HG03521 (cell line): Measurements from ENCODE around the gene YES1.
"Not testable (repeated sequence)": the region's sequence is repeated elsewhere in the genome, so short reads cannot be mapped to it uniquely, and the experiment has no call there.

Experiments used
- ATAC-seq: cut with Tn5 transposase; IDR thresholded peaks from one replicate; pipeline ENCODE4 v1.9.1; 2021; ENCODE audit warnings: mild to moderate bottlenecking, moderate library complexity; ENCODE audit not compliant: unreplicated experiment

Gene YES1

DNA sequence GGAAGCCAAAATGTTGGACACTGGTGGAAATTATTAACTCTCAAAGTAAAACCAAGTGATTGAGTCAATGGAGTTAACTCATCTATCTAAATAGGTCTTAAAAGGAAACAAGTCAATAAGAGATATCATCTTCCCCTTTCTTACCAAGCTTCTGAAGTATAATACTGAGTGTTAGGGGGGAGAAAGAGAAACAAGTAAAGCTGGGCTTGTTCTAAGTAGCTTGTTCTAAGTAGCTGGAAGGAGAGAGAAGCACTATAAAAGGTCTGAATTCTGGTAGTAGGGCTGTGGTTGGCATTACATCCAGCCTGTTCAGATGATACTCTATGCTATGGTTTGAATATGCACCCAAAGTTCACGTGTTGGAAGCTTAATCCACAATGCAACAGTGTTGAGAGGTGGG, 26.8 kb downstream of the YES1 start:
- ATAC-seq: no peak

DNA sequence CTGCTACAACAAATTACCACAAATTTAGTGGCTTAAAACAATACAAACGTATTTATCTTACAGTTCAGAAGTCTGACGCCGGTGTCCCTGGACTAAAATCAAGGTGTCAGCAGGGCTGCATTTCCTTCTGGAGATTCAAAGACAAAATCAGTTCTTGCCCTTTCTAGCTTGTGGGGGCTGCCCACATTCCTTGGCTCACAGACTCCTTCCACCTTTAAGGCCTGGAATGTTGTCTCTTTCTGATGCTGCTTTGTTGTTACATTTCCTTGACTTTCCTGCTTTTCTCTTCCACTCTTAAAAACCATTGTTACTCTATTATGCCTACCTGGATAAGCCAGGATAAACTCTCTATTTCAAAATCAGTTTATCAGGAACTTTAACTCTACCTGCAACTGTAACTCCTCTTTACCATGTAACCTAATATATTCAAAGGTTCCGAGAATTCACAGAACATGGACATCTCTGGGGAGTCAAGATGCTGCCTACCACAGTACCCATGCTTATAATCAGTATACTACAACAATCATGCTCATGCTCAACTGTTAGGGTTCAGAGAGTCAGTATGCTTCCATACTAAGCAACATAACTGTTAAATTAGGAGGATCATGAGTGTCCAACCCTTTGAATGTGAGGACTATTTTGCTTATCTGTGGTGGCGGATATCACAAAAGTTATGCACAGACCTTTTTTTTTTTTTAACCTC, 27.4 kb downstream of the YES1 start:
- no peak for ATAC-seq

DNA sequence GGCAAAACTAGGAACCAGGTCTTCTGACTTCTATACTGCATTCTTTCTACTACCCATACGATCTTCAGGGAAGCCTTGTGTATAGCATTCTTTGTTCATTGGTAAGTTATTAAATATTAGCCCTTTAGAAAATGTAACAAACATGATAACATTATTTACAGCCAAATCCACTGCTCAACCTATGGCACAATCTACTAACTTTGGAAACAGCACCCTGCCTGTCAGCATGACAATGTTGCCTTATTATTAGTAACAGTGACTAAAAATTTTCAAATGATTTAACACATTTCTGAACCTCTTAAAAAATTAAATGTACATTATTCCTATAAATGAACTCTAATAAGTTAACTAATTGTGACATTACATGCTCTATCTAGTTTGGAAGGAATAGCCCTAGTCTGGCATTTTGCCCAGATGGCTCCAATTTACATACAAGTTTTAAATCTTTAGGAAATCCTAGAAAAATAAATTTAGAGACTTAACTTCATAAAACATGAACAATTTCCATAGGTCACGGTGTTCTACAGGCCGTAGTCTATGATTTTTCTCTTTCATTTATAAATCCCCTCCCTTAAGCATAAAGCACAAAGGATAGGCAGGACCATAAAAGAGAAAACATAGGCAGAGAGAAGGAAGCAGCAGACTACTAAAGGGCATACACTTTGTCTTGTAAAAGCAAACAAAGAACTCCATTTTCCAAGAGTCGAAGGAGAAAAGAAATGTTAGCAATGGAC, 33.7 kb downstream of the YES1 start:
- no peak for ATAC-seq

DNA sequence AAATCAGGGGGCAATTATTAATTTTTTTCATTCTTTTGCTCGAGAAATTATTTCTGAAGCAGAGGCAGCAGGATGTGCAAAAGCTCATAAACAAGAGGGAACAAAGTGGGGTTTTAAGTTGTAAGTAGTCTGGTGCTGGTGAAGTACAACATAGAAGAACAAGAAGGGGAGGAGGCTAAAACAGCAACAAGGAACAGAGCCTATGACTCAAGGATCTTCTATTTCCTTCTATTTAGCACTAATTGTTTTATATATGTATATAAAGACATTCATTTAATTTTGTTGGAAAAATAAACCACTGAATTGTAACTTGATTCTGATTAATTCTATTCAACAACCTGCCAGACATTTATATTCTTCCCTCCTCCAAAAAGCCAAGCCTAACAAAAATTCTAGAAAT, 35.0 kb downstream of the YES1 start:
- no peak for ATAC-seq

DNA sequence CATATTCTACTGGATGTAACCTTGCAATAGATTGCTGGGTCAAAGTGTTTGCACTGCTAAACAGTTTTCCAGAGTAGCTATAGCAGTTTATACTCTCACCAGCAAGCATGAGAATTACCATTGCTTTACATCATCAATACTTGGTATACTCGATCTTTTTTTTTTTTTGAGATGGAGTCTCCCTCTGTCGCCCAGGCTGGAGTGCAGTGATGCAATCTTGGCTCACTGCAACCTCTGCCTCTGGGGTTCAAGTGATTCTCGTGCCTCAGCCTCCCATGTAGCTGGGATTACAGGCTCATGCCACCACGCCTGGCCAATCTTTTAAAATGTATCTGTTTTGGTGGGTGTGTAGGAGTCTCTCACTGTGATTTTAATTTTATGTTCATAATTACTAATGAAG, 36.0 kb downstream of the YES1 start:
- ATAC-seq: not testable (repeated sequence)

DNA sequence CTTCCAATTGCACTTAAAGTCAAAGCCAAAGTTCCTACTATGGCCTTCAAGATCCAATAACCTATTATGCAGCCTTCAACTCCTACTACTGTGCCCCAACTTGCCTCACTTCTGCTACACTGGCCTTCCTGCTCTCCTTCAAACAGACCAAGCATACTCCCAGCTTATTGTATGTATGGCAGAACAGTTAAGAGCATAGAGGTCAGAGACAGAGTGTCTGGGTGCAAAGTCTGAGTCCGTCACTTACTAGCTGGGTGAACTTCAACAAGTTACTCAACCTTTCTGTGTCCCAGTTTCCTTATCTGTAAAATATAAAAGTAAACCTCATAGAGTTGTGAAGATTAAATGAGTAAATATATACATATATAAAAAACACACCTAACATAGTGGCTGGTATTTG, 37.2 kb downstream of the YES1 start:
- ATAC-seq: no peak

DNA sequence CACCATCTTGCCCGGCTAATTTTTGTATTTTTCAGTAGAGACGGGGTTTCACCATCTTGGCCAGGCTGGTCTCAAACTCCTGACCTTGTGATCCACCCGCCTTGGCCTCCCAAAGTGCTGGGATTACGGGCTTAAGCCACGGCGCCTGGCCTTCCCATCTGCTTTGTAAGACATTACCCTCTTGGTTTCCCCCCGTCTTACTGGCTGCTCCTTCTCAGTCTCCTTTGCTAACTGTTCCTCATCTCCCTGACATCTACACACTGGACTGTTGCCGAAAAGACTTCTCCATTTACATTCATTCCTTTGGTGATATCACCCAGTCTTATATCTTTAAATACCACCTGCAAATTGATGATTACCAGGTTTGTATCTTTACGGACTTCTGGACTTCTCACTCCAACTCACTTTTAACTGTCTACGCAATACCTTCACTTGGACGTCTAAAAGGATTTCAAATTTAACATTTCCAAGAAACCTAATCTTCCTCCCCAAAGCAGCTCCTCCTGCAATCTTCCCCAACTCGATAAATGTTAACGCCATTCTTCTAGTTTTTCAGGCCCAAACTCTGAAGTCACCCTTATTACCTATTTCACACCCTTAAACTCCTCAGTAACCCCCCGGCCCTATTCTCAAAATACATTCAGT, 37.9 kb downstream of the YES1 start:
- no peak for ATAC-seq

DNA sequence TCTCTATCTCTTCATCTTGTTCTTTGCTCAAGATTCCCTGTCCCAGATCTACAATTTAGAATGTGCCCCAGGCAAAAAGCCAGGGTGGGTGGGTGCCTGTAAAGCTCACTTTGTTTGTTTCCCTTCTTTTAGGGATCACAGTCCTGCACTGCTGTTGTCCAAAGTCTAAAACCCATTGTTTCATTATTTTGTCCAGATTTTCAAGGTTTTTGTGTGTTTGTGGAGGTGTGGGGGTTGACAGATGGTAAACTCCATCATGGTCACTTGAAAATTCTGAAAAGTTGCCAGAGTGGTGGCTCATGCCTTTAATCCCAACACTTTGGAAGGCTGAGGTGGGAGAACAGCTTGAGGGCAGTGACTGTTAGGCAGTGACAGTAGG, 41.5 kb downstream of the YES1 start:
- ATAC-seq: no peak

DNA sequence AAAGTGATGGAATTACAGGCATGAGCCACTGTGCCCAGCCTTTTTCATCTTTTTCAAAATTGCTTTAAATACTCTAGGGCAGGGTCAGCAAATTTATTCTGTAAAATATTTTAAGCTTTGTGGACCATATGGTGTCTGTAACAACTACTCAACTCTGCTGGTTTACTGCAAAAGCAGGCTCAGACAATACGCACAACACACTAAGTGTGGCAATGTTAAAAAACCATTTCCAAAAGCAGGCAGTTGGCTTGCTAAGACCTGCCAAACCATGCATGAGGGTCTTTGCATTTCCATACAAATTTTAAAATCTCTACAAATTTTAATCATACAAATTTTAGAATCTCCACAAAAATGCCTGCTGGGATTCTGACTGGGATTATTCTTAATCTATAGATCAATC, 44.1 kb downstream of the YES1 start:
- no peak for ATAC-seq

DNA sequence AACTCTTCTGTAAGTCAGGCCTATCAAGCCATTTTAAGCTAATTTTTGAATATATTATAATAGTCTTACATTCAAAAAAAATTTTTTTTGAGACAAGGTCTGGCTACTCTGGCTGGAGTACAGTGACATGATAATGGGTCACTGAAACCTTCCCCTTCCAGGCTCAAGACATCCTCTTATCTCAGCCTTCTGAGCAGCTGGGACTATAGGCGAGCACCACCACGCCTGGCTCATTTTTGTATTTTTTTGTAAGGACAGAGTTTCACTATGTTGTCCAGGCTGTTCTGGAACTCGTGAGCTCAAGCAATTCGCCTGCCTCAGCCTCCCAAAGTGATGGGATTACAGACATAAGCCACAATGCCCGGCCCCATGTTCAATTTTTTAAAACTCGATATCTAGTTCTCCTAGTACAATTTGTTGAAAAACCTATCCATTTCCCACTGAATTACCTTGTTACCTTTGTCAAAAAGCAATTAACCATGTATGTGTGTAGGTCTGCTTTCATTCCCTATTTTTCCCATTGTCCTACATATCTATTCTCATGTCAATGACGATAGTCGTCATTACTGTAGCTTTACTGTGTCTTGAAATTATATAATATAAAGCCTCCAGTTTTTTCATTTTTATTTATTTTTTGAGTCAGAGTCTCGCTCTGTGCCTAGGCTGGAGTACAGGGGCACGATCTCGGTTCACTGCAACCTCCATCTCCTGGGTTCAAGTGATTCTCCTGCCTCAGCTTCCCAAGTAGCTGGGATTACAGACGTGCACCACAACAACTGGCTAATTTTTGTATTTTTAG, 44.8 kb downstream of the YES1 start:
- ATAC-seq: no peak

DNA sequence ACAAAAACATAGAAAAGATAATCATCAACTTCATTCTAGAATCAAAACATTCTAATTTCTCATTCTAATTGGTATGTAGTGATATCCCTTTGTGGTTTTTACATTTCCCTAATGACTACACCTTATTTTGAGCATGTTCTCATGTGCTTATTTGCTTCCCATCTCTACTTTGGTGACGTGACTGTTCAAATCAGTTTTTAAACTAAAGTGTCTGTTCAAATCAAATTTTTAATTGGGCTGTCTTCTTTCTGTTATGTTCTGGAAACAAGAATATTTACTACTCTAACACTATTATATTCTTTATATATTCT, 45.5 kb downstream of the YES1 start:
- ATAC-seq: no peak

DNA sequence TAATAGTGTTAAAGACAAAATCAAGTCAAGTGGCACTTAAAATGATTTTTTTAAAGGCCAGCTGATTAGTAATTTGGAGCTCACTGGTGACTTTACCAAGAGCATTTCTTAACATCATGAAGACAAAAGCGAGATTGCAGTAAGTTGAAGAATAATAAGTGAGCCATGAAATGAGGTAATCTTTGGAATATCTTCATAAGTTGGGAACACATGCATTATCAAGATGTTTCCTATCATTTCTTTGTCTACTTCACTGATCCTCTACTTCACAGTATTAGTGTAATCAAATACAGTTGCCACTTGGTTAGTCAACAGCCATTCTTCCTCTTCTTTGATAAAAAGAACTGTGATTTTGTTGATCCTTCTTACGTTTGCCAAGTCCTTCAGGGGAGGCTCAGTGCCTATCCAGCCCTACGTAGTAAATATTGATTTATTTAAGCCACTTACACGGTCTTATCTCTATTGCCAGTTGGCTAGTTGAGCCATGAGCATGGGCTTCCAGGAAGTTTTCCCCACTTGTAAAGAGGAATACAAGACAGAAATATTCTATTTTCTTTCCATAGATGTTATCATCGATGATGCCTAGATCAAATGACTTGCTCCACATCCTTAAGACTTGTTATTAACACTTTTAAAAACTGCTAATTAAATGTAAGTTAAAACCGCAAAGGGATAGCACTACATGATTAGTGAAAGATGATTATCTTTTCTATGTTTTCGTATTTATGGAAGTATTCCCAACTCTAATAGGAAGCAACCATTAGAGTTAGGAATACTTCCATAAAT, 46.1 kb downstream of the YES1 start:
- no peak for ATAC-seq

DNA sequence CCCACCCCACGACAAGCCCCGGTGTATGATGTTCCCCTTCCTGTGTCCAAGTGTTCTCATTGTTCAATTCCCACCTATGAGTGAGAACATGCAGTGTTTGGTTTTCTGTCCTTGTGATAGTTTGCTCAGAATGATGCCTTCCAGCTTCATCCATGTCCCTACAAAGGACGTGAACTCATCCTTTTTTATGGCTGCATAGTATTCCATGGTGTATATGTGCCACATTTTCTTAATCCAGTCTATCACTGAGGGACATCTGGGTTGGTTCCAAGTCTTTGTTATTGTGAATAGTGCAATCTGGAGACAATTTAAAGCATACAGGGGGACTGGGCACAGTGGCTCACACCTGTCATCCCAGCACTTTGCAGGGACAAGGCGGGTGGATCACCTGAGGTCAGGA, 52.2 kb downstream of the YES1 start:
- not testable (repeated sequence) for ATAC-seq

DNA sequence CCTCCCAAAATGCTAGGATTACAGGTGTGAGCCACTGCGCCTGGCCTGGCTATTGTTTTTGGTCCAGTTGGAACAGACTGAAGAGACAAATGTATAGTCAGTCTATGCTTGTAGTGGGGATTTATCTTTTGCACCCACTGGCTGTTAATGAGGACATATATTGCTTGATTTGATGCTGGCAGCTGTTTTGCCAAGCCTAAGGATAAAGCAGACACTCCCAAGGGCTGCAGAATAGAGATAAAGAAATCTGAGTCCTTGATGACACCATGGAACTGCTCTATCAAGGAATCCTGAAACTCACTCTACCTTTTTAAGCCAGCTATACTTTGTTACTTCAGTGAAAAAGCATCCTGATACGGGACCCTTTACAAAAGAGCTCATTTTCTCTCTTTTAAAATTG, 56.5 kb downstream of the YES1 start:
- ATAC-seq: no peak

DNA sequence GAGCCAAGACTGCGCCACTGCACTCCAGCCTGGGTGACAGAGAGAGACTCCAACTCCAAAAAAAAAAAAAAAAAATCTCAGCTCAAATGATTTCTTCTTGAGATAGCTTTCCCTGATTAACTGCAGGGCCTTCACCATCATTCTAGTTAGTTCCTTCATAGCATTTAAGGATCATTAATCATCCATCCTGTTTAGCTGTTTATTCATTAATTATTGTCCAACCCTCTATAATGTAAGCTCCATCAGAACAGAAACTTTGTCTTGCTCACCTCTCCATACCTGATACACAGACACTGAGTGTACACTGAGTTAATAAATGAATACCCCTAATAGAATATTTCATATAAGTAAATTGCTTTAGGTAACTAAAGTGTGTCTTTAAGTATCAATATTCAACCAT, 57.4 kb downstream of the YES1 start:
- no peak for ATAC-seq

DNA sequence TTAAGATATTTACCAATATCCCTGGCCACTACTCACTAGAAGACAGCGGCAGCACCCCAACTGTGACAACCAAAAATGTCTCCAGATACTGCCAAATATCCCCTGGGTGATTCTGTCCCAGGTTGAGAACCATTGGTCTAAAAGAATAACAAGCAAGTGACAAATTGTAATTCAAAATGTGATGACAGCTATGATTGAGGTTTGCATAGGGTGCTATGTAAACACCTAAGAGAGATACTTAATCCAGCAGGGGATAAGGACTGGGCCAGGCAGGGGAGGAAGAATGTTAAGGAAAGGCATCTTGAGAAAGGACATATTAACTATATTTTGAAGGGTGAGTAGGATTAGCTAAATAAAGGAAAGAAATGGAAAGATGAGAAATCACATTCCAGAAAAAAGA, 61.6 kb downstream of the YES1 start:
- ATAC-seq: no peak

DNA sequence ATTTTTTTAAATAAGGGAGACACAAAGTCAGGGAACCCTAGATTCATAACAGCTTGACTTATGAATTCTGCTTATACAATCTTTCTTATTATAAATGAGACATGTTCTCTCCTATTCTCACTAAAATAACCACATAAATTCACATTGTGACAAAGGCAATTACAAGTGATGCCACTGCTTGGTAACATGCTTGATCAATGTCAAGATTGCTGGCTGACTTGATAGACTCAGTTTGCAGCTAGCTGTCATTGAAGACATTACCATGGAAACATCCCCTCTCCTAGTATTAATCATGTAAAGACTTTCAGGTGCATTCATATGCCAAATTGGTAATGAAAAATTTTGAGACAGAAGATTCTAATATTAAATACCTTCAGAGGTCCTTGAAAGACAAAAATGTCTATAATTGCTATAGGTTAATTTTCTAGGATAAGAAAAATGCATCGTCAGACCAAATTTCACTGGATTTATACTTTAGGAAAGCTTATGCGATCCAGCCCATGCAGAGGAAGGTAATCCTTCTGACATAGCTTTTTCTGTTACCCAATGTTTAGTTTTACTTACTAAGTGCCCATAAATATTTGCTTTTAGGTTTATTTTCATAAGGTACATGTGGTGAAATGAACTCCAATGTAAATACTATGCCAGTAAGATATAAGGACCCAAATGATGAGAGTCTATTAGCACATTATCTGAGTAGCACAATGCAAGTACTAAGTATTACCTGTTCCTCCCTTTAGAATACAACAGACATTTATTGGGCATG, 67.0 kb downstream of the YES1 start:
- no peak for ATAC-seq

DNA sequence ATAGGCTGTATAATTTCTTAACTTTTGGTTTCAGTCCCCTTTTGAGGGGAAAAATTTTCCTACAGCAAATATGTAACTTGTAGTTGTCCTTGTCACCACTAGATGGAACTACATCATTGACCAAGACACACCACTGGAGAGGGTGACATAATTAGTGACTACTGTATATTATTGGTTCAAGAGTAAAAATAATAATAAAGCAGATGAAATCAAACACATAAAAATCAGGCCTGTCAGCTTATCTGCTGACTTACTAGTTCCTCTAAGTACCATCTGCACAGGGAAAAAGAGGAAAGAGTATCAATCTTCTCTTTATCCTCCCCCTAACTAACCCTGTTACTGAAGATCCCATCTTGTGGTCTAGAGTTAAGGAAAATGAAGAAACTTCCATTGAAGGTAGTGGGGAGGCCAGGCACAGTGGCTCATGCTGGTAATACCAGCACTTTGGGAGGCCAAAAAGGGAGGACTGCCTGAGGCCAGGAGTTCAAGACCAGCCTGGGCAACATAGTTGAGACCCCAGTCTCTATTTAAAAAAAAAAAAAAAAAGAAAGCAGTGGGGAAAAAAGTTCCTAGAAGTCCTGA, 70.0 kb downstream of the YES1 start:
- ATAC-seq: no peak

DNA sequence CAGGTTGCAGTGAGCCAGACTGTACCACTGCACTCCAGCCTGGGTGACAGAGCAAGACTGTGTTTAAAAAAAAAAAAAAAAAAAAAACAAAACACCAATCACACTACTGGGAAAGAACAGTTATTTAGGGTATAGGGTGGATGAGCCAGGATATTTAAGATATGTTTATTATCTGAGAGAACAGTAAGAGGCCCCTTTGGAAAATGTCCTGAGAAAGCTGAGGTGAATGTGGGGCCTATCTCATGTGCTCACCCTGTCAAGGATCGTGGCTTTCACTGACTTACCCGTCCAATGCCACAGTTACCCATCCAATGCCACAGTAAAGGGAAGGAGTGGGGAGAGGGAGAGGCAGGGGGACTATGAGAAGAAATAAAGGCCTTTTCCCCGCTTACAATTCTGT, 79.7 kb downstream of the YES1 start:
- ATAC-seq: no peak

DNA sequence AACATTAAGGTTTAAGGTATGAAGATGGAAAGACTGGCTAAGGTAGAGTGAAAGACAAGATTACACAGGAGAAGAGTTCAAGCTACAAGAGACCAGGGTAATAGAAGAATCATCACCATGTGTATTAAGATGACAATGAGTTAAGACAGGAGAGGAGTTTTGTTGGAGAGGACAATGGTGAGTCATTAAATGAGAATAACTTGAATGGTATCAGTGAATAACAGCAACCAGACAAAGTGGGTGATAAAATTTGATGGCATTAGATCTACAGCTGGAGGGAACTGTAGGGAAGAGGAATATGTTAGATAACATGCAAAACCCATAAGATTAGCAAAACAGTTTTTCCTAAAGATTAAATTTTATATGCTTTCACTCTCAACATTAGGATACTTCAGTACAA, 80.9 kb downstream of the YES1 start:
- no peak for ATAC-seq
